HL-60 (cell line): ENCODE measurements around the gene ZBTB33.

Source experiments
- DNase-seq, 2 experiments: peaks; one replicate each; pipeline ENCODE4 v3.0.0-alpha.2; 2010 to 2020; ENCODE audit warnings: low read depth in 1 of 2, low spot score in 1 of 2
- H3K27ac ChIP-seq: fragments of 250-450 bp; sonication (Bioruptor Pico); replicated peaks from 2 replicates; pipeline ENCODE4 v1.5.1; 2020; ENCODE audit warnings: mild to moderate bottlenecking, moderate library complexity
- H3K27me3 ChIP-seq: fragments of 250-450 bp; sonication (Bioruptor Pico); 2 replicates; pipeline ENCODE4 v1.5.1; 2021; ENCODE audit warnings: mild to moderate bottlenecking, moderate library complexity; ENCODE audit not compliant: insufficient read depth, poor library complexity, severe bottlenecking
- H3K4me3 ChIP-seq: replicated peaks from 2 replicates; pipeline ENCODE4 v1.5.1; 2011; ENCODE audit warnings: mild to moderate bottlenecking, control low read depth, low read length; ENCODE audit not compliant: insufficient read depth
- CTCF ChIP-seq: IDR thresholded peaks from one replicate; pipeline ENCODE4 v1.5.1; 2011; ENCODE audit warnings: low read length, control low read depth, inconsistent platforms; ENCODE audit not compliant: insufficient read depth
- GABPA ChIP-seq: IDR thresholded peaks from 2 replicates; pipeline ENCODE4 v1.6.1; 2012; ENCODE audit warnings: low read depth
- POLR2AphosphoS5 ChIP-seq: IDR thresholded peaks from 2 replicates; pipeline ENCODE4 v1.6.1; 2012; ENCODE audit warnings: low read depth
- REST ChIP-seq: IDR thresholded peaks from 2 replicates; pipeline ENCODE4 v1.6.1; 2012; ENCODE audit warnings: low read depth; ENCODE audit not compliant: insufficient replicate concordance
- SPI1 ChIP-seq: IDR thresholded peaks from 2 replicates; pipeline ENCODE4 v1.6.1; 2012; ENCODE audit warnings: low read depth, mild to moderate bottlenecking, borderline replicate concordance

ZBTB33 gene

GRCh38 chrX:120224388-120224787 is 26.2 kb upstream of the ZBTB33 start:
- Histone ChIP-seq H3K4me3 (no peak overlapping the region), H3K27me3 (no peaks in the 10 kb centered on the region), H3K27ac (no peak overlapping the region)
- no peak for TF ChIP-seq CTCF
- TF ChIP-seq POLR2AphosphoS5: no peak
- no peak for TF ChIP-seq SPI1
- TF ChIP-seq GABPA: no peak
- no peak for TF ChIP-seq REST
- DNase-seq: no peak

- no peak for DNase-seq
- H3K4me3 ChIP-seq: no peak overlapping the region
- H3K27ac ChIP-seq: no peak overlapping the region
- TF ChIP-seq CTCF (no peak), POLR2AphosphoS5 (no peak), GABPA (no peak), SPI1 (no peak), REST (no peak)
- no peaks in the 10 kb centered on the region for H3K27me3 ChIP-seq
Observed at GRCh38 chrX:120228187-120228908, 22.3 kb upstream of the ZBTB33 start.

GRCh38 chrX:120235284-120235683 is 15.3 kb upstream of the ZBTB33 start:
- TF ChIP-seq REST: no peak
- no peak for TF ChIP-seq SPI1
- no peak for TF ChIP-seq CTCF
- no peak for TF ChIP-seq GABPA
- TF ChIP-seq POLR2AphosphoS5: no peak
- Histone ChIP-seq H3K4me3 (no peak overlapping the region), H3K27ac (no peak overlapping the region), H3K27me3 (no peaks in the 10 kb centered on the region)
- no peak for DNase-seq
